ENCODE results near the gene NEU2. TPM values are rescaled to one million over a fixed set of nuclear protein-coding genes. Genes with fewer than 3 reads are reported as not detected.
A peak's percentile ranks its signal among the peaks of the same experiment; 100 is the strongest.

Gene NEU2
- total RNA-seq, 1 experiment from 2014 or later = not detected

DNA sequence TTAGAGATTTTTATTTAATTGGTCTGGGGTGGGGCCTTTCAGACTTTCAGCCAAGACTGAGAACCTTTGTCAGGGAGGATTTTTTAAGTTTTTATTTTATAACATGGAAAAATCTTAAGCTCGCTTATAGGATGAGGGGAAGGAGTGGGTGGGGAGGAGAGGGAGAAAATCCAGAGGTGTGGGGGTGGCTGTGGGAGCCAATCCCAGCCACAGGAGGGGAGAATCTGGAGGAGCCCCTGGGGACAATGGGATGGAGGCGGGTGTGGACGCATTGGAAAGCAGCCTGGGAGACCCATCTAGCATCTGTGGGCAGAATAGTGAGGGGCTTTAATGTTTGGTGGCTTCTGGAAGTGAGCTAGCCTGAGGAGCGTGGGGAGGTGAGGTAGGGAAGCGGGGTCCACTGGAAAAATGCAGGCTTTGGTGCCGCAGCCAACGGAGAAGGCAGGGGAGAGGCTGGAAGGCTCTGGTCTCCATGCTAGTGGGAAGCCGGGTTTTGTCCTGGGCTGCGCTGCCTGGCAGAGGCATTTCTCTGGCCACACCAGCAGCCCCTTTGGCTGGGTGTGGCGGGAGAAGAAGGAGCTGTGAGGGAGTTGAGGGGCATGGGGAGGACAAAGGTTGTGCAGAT is 16.2 kb downstream of the NEU2 start:
- no peak for DNase-seq
- Histone ChIP-seq H4K8ac (replicated peaks; ENCODE audit: insufficient read length, low read depth, low read length) (no peak overlapping the region), H2BK12ac (ENCODE audit: insufficient read length, low read depth, low read length) (peak overlapping the region; percentile 50), H3K4me2 (ENCODE audit: insufficient read depth, insufficient read length, low read length) (no peak overlapping the region), H3K56ac (ENCODE audit: insufficient read length, low read depth, low read length) (no peak overlapping the region), H3K23me2 (ENCODE audit: insufficient read length, low read depth, low read length, poor library complexity, severe bottlenecking) (peaks cover 4% of the 10 kb centered on the region), H3K9ac (ENCODE audit: extremely low read depth, insufficient read length, low read length) (no peak overlapping the region), H2AK5ac (ENCODE audit: insufficient read length, low read length) (no peak overlapping the region), H4K5ac (ENCODE audit: insufficient read length, low read depth, low read length) (no peak overlapping the region), H3K4ac (ENCODE audit: low read depth, low read length) (no peak overlapping the region), H2BK15ac (ENCODE audit: low read depth, low read length) (no peak overlapping the region), H3K27ac (ENCODE audit: insufficient read length, low read depth, low read length) (no peak overlapping the region), H3T11ph (ENCODE audit: low read length) (no peak overlapping the region), H4K20me1 (ENCODE audit: control insufficient read depth, insufficient read depth, insufficient read length) (no peaks in the 10 kb centered on the region), H3K79me1 (ENCODE audit: insufficient read depth, low read depth, low read length, poor library complexity, severe bottlenecking) (no peaks in the 10 kb centered on the region), H3K18ac (ENCODE audit: insufficient read length, low read depth, low read length) (no peak overlapping the region), H2BK5ac (ENCODE audit: insufficient read length, low read length) (no peak overlapping the region), H3K79me2 (ENCODE audit: insufficient read depth, low read length) (0 out of 2 replicates have a peak, but pooled peaks cover 1% of the 10 kb centered on the region), H3K9me3 (ENCODE audit: control insufficient read depth, low read depth, low read length) (no peaks in the 10 kb centered on the region), H3K27me3 (ENCODE audit: insufficient read depth, low read length) (no peaks in the 10 kb centered on the region; the same call in 1 of the 2 replicates), H3K23ac (ENCODE audit: insufficient read length, low read depth, low read length) (no peak overlapping the region), H4K91ac (ENCODE audit: insufficient read length, low read depth, low read length) (no peak overlapping the region), H2BK120ac (ENCODE audit: low read depth, low read length, poor library complexity, severe bottlenecking) (no peak overlapping the region), H3K14ac (ENCODE audit: insufficient read depth, low read length) (no peak overlapping the region; the same call in 1 of the 2 replicates), H2BK20ac (ENCODE audit: low read depth, low read length, poor library complexity, severe bottlenecking) (no peak overlapping the region), H2AFZ (ENCODE audit: low read length) (no peak overlapping the region), H3K4me1 (ENCODE audit: insufficient read depth, low read length) (peaks cover 11% of the 10 kb centered on the region; the same call in 1 of the 2 replicates)
- WGBS (ENCODE audit: extremely low coverage, insufficient read length, low lambda C conversion rate) = no CpG with 5 or more reads among the region's 10 CpGs
- no peaks in the 10 kb centered on the region; a peak in 1 of 7 replicates for H3K36me3 Mint-ChIP-seq (ENCODE audit: insufficient read depth in 1 of 3, low read depth in 3 of 3)
- H3K27me3 Mint-ChIP-seq (ENCODE audit: low read depth) = peaks cover 29% of the 10 kb centered on the region
- peaks cover 54 to 55% of the 10 kb centered on the region in 2 experiments for H3K4me1 Mint-ChIP-seq
- peak overlapping the region in 1 of 2 experiments; percentile 16; a peak in 1 of 5 replicates for H3K4me3 Mint-ChIP-seq
- TF ChIP-seq, protein P1, sequence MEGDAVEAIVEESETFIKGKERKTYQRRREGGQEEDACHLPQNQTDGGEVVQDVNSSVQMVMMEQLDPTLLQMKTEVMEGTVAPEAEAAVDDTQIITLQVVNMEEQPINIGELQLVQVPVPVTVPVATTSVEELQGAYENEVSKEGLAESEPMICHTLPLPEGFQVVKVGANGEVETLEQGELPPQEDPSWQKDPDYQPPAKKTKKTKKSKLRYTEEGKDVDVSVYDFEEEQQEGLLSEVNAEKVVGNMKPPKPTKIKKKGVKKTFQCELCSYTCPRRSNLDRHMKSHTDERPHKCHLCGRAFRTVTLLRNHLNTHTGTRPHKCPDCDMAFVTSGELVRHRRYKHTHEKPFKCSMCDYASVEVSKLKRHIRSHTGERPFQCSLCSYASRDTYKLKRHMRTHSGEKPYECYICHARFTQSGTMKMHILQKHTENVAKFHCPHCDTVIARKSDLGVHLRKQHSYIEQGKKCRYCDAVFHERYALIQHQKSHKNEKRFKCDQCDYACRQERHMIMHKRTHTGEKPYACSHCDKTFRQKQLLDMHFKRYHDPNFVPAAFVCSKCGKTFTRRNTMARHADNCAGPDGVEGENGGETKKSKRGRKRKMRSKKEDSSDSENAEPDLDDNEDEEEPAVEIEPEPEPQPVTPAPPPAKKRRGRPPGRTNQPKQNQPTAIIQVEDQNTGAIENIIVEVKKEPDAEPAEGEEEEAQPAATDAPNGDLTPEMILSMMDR (conservative IDR thresholded peaks at IDR 0.05) = no peak
- H3K27ac Mint-ChIP-seq = no peak overlapping the region
- no peaks in the 10 kb centered on the region for H3K9me3 Mint-ChIP-seq

Data from H9 (cell line).